NCI-H526 (cell line): ENCODE data around the gene FBXL14.
A peak's percentile ranks its signal among the peaks of the same experiment; 100 is the strongest.

Source experiments
- DNase-seq, 2 experiments: peaks; one replicate each; lab custom pipeline; 2025; lab: John Stamatoyannopoulos, UW

Gene FBXL14

DNA sequence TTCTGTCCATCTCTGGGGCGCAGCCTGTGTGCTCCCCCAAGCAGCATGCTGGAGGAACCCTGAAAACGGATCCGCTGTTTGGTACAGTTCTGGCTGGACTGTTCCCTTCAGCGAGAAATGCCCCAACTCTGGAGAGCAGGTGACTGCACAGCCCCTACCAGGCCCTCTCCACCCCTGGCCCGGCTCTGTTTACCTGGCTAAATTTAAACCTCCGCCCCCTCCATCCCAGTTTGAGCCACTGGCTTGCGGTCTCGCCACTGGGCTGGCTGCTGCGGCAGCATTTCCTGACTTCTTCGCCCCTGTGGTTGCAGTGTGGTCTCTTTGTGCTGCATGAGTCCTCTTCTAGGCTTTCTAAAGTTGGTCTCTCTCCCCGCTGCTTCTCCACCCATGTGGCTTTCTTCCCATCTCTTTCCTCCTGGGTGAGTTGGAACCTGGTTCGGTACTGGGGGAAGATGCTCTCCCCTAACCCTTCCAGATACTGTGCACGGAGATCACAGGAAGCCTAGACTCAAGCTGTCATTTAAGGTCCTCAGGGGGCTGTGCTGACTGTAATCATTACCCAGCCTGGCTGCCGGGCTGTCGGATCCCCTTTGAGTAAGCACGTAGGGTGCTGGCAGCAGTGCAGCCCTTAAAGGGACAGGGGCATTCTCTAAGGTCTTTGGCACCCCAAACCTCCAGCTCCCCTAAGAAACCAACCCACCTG lies 60.6 kb downstream of the FBXL14 start:
- DNase-seq, result peak in 1 of 2 experiments; percentile 59

DNA sequence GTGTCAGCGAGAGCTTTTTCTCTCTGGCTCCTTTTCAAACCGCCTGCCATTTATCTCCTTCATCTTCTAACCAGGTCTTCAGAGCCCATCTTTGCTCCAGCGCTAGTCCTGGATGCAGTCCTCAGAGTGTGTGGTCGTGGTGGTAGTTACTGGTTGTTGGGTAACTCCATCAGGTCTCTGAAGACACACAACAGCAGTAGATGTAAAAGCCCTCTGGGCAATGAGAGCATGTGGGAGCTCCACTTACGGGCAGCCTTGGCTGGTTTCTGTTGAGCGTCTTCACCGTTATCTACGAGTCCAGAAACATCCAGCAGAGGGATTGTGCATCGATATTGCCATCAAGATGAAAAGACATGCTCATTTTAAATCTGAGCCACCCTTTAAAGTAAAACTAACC lies 61.2 kb downstream of the FBXL14 start:
- DNase-seq, result peak; percentile 66 to 68

DNA sequence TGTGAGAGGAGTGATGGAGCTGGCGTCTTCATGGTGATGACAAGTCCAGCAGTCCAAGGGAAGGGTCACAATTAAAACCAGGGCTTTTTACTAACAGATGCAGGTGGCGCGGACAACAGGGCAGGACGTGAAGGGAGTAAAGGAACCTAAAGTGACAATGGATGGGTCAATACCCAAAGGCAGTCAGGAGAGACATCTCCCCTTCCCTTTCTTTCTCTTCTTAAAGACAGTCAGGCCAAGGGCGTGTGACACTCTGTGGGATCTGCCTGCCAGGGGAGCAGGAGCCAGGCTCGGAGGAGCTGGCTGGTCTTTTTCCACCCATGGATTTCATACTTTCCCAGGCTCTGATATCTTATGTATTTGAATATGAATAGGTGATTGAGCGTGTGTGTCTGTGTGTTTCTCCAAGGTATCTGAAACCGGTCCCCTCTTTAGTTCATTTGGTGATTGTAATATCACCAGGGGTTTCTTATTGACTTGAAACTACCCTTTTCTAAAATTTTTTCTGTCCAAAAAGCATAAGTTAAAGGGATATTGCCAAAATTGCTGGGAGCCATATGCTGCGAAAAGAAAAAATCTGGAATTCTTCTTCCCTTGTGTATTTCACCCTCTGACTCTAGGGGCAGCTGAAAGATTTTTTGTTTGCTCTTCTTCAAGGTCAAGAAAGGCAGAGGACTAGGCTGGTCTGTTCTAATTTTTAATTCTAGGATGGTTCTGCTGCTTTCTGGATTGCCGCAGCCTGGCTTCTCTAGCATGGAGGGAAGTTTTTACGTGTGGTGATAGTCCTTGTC lies 61.8 kb downstream of the FBXL14 start:
- DNase-seq, result peak; percentile 66 to 69

DNA sequence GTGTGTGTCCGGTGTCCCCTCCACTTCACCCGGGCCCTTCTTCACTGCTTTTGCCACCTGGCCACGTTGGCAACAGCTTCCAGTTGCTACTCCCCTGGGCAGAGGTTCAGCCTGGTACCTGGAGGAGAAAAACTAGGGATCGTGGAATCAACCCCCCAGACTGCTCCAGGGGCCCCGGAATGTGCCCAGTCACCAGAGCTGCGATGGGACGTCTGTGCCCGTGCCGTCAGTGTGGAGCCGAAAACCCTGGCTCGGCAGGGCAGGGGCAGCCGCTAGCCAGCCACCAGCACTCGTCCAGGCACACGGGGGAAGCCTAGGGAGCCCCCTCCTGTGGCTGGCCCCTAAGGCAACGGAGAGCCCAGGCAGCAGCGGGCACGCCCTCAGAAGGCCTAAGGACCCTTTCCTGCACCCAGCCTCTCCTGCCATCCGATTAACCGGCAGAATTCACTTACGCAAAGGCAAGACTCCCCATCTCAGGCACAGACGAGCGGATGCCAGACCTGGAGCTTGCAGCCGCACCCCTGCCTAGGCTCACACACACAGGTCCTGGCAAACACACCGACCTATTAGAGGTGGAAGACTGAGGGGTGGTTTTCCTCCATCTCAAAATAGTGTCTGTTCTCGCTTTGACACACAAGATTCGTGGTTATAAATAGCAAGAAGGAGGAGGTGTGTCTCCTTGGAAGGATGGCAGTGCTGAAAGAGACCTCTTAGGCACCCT lies 62.6 kb downstream of the FBXL14 start:
- DNase-seq, result peak; percentile 66 to 69

DNA sequence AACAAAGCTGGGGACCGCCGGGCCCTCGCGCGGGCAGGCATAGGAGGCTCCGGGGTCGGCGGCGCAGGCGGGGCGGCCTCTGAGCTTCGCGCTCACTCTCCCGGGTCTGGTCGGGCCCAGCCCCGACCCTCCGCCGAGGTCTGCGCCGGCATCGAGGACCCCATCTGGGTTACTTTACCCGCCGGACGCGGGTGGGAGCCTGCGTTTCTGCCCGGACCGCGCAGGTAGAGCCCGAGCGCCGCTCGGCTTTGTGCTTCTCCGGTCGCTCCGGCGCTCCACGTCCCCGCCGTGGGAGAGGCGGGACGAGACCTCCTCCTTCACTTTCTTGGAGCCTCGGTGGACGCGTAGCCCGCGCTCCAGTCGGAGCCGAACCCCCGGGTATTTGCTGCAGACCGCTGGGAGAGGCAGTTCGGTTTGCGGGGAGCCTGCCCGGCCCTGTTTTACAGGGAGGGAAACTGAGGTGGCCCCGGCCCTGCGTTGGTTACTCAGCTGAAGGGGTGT lies 63.2 kb downstream of the FBXL14 start:
- peak in 1 of 2 experiments; percentile 59 for DNase-seq

DNA sequence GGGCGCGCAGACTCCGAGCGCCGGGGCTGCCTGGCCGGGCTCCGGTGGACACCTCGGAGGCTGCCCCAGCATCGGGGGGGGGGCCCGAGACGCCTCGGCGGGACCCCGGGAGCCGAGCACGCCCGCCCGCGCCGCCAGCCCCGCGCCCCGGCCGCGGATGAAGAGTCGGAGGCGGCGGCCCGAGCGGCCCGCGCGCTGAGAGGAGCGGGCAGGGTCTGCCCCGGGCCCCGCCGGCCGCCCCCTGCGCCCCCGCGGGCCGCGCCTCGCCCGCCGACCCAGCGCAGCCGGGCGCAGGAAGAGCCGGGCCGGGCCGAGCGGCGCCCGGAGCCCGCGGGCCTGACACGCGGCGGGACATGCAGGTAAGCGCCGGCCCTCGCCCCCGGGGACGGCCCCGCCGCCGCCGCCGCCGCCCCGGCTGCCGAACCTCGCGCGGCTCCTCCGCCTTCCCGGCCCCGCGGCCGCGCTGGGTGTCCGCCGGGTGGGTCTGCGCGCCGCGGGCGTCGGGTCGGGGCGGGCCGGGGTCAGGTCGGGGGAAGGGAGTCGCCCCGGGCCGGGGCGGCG lies 63.7 kb downstream of the FBXL14 start:
- DNase-seq, result peak in 1 of 2 experiments; percentile 49

DNA sequence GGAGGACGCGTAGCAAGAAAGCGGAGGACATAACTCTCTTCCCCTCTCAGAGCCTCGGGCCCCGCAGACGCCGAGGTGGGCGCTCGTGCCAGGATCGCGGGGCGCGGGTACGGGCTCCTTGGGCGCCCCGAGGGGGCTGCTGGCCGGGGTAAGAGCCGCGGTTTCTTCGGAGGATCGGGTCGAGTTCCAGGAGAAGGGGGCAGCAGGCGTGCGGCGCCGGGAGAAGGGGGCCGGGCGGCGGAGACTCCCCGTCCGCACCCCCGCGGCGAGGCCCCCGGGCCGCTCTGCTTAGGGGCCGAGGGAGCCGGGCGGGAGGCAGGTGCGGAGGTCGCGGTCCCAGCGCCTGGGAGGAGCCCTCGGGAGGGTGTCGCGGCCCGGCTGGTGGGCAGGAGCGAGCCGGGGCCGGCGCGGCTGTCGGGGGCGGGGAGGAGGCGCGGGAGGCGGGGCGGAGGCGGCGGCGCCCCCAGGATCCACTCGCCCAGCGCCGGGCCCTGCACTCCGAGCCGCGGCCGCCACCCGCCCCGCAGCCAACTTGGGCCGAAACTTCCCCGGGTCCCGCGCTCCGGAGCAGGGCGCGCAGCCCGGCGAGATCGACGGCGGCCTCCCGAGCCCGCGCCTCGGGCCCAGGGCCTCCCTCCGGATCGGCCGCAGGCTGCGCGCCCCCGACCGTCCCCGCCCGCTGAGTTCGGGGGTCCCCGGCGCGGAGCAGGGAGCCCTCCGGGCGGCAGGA lies 64.4 kb downstream of the FBXL14 start:
- DNase-seq, result peak in 1 of 2 experiments; percentile 76

DNA sequence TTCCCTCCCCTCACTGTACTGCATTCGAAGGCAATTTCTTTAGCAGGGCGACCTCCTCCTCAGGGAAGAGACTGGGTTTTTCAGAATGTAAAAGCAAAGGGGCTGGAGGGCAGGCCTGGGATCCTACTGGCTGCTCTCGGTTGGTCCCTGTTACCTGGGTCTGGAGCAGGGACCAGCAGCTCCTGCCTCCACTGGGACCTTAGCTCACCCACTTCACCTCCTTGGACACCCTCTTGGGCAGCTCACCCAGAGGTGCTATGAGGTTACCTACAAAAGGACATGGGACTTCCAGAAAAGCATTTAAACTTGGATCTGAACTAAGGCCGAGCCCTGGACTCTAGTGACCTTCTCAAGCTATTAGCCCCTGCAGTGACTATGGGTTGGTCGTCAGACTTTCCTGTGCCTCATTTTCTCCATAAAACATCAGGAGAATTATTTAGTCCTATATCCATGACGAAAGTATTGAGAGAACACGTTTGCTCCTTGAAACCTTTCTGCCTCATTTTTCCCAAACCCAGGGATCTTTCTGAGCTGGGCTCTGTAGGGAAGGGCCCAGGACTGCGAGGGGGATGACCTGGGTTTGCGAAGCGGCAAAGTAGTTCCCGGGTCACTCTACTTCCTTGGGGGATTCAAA lies 65.0 kb downstream of the FBXL14 start:
- peak in 1 of 2 experiments; percentile 54 for DNase-seq

DNA sequence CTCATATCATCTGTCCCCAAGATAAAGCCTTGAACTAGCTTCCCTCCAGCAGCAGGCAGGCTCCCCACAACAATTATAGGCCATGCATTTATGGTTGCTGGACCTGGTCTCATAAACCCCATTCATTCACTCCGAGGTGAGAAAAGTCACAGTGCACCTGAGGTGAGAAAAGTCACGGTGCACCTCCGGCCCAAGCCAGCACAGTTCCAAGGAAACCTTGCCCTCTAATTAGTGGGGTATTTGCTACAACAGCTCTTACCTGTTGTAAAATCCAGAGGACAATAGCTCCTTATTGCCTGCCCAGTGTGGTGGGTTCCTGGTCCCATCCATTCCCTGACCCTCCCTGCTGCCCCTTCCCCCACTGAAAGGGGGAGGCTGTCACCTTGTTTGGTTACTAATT lies 65.6 kb downstream of the FBXL14 start:
- peak in 1 of 2 experiments; percentile 52 for DNase-seq

DNA sequence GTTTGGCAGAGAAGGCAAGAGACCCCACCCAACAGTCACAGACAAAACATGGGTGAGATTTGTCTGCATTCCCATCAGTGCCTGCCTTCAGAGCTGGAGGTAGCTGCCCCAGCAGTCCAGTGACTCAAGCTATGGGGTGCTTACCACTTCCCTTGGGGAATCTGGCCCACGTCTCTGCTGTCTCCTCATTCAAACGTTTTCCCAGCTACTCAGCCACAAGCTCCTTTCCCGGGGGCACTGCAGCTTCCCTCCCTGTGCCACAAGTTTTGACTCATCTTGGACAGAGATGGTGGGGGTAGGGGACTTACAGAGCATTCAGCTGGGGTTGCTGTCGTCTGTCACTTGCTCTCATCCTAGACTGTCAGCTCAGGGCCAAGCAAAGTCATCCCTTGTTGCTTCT lies 66.6 kb downstream of the FBXL14 start:
- DNase-seq, result peak in 1 of 2 experiments; percentile 16

DNA sequence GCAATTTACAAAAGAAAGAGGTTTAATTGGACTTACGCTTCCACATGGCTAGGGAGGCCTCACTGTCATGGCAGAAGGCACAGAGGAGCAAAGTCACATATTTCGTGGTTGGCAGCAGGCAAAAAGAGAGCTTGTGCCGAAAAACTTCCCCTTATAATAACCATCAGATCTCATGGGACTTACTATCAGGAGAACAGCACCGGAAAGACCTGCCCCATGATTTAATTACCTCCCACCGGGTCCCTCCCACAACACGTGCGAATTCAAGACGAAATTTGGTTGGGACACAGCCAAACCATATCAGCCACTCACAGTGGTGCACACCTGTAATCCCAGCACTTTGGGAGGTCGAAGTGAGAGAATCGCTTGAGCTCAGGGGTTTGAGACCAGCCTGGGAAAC lies 68.5 kb downstream of the FBXL14 start:
- DNase-seq, result no peak

DNA sequence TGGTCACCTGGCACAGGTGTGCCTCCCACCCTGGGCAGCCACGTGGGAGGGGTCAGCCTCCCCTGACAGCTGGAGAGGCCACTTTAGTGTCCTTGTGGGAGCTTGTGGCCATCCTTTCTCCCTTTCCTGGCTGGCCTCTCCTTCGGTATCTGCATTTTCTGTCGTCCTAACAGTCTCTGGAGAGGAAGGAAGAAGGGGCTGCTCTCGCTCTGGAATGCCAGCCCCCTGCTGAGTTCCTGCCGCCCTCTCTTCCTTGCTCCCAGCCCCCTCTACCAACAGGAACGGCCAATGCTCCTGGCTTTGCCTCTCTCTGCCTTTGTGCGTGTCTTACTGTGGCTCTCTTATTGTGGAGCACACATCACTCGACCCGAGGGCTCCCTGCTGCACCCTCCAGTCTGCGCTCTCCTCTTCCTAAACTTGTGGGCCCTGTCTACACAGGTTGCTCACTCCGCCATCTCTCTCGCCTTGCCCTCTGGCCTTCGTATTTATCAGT lies 70.8 kb downstream of the FBXL14 start:
- no peak for DNase-seq

DNA sequence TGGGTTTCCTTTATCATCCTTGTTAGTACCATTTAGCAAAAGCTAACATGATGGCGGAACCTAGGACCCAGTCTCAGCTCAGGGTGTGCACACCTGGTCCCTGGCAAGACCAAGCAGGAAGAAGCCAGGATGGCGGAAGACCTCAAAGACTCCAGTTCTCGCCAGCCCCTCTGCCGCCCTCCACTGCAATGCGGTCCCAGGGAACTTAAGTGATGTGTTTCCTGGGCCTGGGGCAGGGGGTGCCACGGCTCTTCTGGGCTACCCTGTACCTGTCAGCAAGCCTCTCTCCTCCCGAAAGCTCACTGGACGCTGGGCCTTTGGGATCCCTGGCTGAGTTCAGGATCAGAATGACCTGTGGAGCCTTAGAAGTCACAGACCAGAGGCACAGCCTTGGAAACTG lies 71.3 kb downstream of the FBXL14 start:
- DNase-seq, result no peak

DNA sequence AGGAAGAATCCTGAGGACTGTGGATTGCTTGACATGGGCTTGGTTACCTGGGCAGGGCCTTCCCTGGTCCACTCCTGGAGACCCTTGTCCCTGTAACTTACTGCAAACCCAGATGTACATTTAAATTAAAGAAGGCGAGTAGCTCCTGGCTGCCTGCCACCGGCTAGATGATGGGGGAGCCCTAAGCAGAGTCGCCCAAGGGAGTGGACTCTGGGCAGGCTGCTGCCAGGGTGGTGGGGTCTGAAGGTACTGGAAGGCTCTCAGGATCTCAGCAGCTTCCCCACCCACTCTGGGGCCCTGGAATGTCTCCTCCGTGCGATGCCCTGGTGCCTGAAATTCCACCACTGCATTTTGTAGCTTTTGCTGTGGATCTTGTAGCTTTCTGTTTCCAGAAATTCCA lies 74.7 kb downstream of the FBXL14 start:
- no peak for DNase-seq

DNA sequence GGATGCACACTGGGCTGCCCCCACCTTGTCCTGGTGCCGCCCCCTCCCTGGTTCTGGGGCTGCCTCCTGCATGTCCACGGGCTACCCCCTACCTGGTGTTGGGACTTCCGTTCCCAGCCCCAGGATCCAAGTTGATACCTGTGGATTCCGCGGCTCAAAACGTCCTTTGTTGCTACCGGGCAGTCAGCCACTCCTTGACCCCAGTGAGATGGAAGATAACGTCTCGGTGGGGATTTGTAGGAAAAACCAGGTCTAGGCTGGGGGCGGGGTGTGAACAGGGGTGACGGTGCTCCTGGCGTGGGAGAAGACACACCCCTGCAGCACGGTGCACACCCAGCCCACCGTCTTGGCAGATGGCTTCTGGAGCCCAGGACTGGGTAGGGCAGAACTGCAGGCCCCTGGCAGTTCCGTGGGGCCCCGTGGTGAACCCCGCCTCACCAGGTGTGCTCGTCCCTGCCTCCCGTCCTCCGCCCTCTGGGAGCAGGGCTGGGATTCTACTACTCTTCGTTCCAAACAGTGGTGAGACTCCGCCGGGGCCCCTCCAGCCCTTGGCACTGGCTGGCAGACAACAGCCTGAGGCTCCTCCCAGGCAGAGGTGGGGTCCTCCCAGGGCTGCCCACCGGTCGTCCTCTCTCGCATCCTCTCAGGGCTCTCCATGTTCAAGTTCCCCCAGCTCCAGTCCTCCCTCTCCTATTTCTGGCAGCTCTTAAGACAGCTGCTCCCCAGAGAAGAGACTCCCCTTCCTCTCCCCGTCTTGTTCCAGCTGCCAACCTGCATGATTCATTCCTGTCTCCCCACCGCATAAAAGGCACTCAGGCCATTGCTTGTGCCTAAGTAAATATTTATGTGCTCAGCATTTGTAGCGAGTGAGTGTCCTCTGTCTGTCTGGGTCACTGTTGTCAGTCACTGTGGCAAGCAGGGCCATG lies 75.5 kb downstream of the FBXL14 start:
- DNase-seq, result no peak

DNA sequence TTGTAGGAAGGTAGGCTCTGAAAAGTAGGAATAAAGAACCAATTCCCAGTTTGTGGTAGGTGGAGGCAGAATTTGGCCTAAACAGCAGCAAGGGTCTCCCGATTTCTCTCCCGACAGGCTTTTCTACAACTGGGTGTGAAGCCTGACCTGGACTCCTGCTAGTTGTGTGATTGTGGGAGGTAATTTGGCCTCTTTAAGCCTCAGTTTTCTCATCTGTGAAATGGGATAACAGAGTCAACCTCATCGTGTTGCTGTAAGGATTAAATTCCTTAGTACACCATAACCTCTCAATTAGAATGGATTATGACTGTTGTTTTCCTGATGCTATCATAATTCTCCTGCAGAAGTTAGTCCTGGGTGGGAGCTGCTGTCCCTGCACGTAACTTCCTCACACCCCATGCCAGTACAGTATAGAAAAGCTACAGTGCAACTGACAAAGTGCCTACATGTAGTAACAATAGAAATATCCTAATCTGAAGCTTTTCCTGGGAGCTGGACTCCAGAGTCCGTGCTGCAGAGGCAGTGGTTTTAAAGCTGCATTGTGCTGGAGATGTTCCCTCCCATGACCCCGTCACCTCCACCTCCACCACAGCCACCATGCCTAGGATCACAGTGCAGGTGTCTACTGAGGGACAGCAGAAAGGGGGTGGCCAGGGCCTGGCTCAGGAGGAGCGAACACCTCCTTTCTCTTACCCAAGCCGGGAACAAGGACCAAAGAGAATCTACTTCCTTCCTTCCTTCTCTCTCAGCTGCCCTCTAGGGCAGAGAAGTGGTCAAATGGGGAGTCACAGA lies 76.5 kb downstream of the FBXL14 start:
- DNase-seq, result no peak

DNA sequence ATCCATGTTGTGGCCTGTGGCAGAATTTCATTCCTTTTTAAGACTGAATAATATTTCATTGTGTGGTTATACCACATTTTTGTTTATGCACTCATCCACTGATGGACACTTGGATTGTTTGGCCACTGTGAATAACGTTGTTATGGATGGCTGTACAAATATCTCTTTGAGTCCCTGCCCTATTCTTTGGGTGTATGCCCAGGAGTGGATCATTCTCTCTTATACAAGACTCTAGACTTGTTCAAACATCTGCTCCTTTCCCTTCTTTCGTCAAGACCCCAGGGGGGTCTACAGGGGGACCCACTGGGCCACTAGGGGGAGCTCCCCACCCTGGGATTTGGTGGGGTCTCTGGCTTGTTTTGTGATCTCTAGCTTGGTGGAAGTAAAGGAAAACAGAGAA lies 77.4 kb downstream of the FBXL14 start:
- peak in 1 of 2 experiments; percentile 25 for DNase-seq
